Limb (tissue), 2 donors: Measurements from ENCODE around the gene PRSS38.
A peak's percentile ranks its signal among the peaks of the same experiment; 100 is the strongest.

ENCODE experiments used
- DNase-seq, 2 donors: peaks; one replicate each; pipeline ENCODE4 v3.0.0-alpha.2; 2016; ENCODE audit errors: extremely low spot score in 2 of 2

Gene PRSS38

DNA sequence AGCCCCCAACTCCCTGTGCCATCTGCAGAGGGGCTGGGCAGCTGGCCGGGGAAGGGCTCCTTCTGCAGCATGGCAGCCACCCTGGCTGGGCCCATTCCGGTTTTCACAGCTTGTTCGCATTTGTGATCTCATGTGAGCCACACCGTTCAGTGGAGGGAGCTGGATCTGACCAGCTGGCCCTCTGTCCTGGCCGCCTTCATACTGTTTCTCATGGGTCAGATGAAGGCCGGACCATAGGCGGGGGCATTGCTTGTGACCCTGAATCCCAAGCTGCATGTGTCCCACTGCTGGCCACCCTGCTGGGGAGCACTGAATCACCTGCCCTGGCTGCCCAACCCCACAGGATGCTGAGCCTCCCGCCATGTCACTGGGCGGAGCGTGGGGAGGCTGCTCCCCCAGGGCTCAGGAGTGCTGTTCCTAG, 36.4 kb upstream of the PRSS38 start:
- no peak for DNase-seq

DNA sequence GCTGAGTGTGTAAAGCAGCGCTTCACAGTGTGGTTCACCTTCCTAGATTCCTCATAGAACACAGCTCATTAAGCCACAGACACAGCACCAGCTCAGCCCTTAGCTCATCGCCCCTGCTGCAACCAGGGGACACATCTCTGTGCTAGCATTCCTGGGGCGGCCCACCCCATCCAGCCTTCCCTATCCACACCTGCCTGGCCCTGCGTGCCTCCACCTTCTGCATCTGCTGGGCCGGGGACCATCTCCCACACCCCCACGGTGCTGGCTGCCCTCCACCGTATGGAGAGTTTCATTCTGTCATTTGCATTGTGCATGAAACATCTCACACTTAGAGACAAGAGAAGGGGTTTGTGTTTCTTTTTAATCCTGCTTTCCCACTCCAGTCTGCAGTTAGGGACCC, 35.8 kb upstream of the PRSS38 start:
- DNase-seq: no peak

- no peak for DNase-seq
These were observed 35.1 kb upstream of the PRSS38 start for GRCh38 chr1:227780101-227781044.

GRCh38 chr1:227781314-227781930, 34.1 kb upstream of the PRSS38 start:
- DNase-seq: no peak

DNA sequence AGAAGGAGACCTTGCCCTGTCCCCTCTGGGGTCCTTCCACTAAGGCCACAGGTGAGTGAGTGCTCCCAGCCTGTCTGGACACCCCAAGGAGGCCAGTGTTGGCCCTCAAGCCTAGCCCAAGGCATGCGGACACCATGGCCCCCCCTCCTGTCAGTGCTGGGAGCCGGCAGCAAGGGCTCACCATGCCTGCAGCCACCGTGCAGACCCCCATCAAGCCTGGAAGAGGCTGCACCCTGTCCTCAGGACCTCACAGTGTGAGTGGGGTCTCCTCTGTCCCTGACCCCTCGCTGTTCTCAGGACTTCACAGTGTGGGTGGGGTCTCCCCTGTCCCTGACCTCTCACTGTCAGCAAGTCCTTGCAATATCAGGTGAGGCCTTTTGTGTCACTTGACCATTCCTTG, 33.2 kb upstream of the PRSS38 start:
- DNase-seq: no peak

- DNase-seq: no peak
These were observed 30.2 kb upstream of the PRSS38 start for GRCh38 chr1:227785094-227785804.

DNA sequence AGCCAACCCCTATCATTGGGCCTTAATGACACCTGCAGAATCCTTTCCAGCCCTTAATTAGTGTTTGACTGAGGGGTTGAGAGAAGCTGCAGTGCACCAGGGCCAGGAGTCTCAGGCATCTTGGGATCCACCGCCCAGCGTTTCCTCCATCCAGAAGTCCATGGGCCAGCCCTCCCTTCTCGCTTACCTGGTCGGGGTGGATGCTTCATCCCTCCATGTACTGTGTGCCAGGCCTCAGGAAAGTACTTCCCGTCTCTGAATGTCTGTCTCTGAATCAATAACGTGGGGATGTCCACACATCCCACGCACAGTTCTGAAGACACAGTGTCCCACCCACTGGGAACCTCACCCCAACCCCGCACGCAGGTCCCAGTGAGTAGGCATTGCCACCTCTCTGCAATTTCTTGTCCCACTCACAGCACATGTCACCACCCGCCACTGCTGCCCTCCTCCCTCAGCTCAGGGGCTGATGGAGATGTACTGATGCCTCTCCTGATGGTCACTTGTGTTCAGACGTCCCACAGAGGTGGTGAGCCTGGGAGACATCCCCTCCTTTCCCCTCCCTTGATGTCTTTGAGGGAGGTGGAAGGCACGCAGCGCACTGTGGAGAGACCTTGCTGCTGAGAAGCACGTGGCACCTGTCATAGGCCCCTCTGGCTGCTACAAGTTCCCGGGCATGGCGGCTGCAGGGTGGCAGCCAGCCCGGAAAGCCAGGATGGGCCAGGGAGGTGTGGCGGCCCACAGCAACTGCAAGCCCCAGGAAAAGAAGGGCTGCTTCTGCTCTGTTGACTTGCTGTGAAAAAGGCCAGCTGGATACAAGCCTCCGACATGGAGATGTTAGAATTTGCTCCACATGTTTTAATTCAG, 29.4 kb upstream of the PRSS38 start:
- DNase-seq: peak in 1 of 2 donors; percentile 35

- peak in 1 of 2 donors; percentile 32 for DNase-seq
These were observed 28.6 kb upstream of the PRSS38 start for GRCh38 chr1:227786673-227787512.

DNA sequence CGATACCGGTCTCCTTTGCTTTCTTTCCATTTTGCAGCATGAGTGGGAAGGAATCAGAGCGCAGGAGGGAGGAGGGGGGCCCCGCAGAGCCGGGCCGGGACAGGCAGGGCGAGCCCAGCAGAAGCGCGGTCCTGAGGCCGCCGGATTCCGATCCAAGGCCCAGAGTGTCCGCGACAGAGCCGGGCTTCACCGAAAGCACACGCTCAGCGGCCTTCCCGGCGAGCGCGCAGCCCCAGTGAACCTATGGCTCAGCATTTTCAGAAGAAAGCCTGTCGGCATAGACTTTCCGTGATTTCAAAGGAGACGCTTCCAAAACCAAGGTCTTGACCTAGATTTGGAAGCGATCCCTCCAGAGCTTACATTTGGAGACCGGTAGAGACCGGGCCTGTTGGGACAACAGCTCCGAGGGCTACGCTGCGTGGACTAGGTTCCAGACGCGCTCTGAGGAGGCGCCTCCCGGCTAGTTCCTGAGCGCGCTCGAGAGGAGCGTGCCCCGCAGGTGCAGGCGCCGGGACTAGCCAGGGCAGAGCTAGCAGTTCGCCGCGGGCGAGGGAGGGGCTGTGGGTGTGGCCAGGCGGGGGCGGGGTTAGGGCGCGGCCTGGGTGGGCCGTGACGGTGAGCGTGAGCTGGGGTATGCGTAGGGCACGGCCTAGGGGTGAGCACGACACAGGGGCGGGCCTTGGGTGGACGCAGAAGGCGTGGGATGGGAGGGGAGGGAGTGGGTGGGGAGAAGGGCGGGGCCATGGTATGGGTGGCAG, 27.8 kb upstream of the PRSS38 start:
- peak; percentile 86 to 91 for DNase-seq

DNA sequence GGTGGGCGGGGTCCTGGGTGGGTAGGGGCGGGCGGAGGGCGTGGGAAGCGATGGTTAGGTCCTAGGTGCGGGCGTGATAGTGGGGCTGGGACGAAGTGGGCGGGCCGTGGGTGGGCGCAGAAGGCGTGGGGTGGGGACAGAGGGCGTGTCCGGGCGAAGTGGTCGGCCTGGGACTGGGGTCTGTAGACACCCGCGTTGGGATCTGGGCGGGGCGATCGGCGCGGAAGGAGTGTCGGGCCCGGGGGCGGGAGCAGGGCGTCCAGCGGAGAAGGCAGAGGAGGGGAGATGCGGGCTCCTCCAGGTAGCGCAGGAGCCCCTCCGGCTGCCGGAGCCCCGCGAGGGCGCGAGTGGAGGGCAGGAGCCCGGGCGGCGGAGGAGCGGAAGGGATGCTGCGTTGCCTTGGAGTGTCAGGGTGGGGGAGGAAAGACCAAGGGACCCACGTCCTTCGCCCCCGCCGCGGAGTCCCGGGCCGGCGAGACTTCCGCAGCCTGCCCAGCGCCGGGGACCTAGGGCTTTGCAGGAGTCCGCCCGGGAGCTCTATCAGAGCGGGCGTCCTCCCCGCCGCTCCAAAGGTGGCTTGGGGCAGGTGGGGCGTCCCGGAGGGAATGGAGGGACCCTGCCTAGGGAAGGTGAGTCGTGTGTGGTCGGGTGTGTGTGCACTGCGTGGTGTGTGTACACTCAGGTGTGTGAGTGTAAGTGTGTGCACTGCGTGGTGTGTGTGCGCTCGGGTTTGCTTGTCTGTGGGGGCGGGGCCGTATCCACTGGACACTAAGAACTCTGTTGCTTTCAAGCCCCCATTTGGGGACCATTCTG, 27.0 kb upstream of the PRSS38 start:
- no peak for DNase-seq

DNA sequence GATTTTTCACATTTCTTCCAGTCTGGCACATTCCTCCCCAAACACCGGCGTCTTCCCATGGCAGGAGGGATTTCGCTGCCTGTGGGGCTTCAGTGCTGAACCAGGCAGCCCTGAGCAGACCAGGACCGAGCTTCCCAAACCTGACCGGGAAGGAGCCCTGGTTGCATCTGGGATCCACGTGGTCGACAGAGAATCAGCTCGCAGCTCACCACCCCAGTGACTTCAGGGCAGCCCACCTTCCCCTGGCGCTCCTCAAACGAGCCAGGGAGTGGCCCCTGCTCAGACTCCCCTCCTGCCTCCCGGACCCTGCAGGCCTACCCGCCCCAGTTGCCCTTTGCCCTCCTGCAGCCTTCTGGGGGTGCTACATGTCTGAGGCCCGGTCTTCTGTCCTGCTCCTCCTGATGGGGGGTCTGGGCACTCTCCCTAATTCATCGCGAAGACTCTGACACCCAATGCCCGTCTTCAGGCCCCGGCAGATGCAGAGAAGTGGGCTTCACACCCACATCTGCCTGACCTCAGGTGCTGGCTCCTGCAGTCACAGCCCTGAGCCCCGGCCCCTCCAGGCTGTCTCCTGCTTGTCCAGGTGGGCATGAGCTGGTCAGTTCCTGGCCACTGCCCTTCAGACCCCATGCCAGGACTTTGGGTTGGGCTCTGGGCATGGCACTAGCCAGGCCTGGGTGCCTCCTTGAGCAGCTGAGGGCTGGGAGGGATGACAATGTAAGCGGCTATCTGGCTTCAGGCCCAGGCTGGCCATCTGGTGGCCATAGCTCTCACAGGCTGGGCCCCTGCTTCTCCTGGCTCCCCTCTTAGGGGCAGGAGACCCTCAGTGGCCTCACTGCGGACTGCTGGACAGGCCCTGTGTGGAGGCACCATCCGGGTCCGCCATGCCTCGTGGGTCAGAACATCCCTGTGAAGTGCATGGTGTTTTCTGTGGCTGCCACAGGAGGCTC, 26.1 kb upstream of the PRSS38 start:
- peak in 1 of 2 donors; percentile 43 for DNase-seq

GRCh38 chr1:227790034-227790400, 25.5 kb upstream of the PRSS38 start:
- DNase-seq: no peak

DNA sequence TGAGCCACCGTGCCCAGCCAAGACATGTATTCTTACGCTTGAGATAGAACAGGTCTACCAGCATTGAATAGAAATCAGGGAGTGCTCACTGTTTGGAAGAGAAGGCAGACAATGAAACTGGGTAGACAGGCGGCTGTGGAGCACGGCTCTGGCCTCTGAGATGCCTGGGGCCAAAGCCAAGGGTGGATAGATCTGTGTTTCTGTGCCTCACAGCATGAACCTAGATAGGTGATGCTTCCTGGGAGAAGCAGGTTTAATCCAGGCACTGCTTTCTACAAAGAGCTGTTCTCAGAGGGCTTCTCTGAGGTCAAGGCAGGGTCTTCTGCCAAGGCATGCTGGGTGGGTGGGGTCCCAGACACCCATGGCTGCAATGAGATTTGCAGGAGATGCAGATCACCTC, 24.6 kb upstream of the PRSS38 start:
- DNase-seq: no peak

DNA sequence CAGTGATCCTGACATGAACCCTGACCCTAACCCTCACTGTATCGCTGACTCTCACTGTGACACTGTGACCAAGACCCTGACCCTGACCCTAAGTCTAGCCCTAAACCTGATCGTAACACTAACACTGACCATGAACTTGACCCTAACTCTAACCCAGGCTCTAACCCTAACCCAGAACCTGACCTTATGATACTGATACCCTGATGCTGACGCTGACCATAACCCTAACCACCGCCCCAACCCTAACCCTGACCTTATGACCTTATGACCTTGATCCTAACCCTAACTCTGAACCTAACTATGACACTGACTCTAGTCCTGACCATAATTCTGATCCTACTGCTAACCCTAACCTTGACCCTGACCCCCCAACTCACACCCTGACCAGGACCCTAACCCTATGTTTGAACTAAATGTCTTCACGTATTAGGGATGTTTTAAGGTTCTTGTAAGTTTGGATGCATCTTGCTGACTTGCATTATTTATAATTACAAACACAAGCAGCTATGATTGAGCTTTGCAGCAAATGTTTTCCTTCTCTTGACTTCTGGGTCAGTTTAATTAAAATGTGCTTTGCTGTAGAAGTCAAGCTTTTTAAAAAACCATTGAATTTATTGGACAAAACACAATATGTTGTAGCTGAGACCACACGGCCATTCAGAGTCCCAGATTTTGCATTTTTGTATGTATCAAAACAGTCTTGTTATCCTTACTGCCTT, 23.9 kb upstream of the PRSS38 start:
- DNase-seq: no peak

- no peak for DNase-seq
These were observed 23.0 kb upstream of the PRSS38 start for GRCh38 chr1:227792216-227793078.
